Measurements from ENCODE around the gene GRIP2.

Gene GRIP2

DNA sequence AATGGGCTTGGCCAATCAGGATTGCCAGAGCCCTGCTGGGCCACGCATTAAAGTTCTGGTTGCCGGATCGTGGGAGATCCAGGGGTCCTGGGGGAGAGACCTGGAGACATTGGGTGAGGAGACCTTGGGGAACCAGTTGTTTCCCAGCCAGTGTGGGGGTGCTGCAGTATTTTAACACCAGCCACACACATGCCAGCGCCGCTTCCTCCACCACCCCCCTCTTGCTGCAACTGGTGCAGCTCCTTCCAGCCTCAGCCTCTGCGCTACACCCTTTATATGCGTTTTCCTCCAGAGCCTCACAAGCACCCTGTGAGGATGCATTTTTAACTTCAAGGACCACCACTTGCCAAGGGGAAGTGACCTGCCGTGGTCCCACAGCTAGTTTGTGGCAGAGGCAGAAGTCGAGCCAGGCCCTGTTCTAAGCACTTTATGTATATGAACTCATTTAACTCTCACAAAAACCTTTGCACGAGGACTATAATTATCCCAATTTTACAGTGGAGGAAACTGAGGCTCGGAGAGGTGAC is 29.4 kb upstream of the GRIP2 start:
- in situ Hi-C loops (cut with MboI; ENCODE audit: low sequenced_read_pairs) = no loop called here
- Histone ChIP-seq H3K9me3 (no peaks in the 10 kb centered on the region), H3K36me3 (replicated peaks) (no peaks in the 10 kb centered on the region), H3K4me1 (no peaks in the 10 kb centered on the region), H3K4me3 (no peak overlapping the region), H3K27me3 (ENCODE audit: low read depth) (no peaks in the 10 kb centered on the region)
- DNase-seq (ENCODE audit: low spot score in 2 of 2) = no peak

- Histone ChIP-seq H3K36me3 (replicated peaks) (no peaks in the 10 kb centered on the region), H3K27me3 (ENCODE audit: low read depth) (no peaks in the 10 kb centered on the region), H3K4me1 (no peaks in the 10 kb centered on the region), H3K9me3 (no peaks in the 10 kb centered on the region), H3K4me3 (no peak overlapping the region)
- no peak for DNase-seq (ENCODE audit: low spot score in 2 of 2)
- in situ Hi-C loops (cut with MboI; ENCODE audit: low sequenced_read_pairs) = no loop called here
These were observed 28.1 kb upstream of the GRIP2 start for GRCh38 chr3:14568269-14568668.

DNA sequence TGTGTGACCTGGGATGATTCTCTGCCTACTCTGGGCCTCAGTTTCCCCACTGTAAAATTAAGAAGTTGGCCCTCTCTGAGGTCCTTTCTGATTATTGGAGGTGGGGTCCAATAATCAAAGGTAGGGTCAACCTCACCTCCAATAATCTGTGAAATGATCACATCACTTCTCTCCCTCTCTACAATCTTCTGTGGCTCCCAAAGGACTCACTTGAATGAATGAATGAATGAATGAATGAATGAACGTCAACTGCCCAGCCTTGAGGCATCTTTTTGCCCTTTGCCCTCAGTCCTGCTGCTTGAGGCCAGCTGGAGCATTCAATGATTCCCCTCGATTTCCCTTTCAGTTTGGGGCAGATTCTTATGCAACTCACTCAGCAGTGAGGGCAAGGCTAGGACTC is 26.7 kb upstream of the GRIP2 start:
- H3K9me3 ChIP-seq = no peaks in the 10 kb centered on the region
- no peaks in the 10 kb centered on the region for H3K4me1 ChIP-seq
- in situ Hi-C loops (cut with MboI; ENCODE audit: low sequenced_read_pairs) = no loop called here
- no peaks in the 10 kb centered on the region for H3K27me3 ChIP-seq (ENCODE audit: low read depth)
- no peak overlapping the region for H3K4me3 ChIP-seq
- H3K36me3 ChIP-seq (replicated peaks) = no peaks in the 10 kb centered on the region
- no peak for DNase-seq (ENCODE audit: low spot score in 2 of 2)

DNA sequence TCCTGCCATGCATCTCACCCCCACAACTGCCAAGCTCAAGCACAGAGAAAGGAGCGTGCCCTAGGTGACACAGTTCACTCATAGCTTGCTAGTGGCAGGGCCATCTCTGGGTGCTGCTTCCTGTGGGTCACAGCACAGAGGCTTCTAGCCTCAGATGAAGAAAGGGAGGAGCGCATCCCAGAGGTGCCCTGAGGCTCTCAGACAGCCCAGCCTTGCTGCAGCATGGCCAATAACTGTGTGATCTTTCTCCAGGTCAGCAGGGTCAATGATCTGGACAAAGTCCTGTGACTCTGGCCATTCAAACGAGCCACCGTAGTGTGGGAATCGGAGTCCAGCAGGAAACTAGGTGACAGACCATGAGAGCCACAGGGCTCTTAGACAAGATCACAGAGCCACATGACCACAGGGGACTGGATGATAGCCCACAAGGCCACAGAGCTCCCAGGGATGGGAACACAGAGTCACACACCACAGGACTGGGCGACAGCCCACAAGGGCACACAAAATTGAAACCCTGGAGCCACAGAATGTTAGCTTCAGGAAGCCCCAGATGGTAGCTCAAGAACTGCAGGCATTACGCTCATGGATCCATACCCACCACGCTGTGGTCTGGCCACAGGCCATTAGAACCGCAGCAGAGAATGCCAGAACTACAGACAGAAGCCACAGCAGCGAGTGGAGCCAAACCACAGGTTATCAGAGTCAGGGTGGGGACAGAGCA is 25.9 kb upstream of the GRIP2 start:
- no peaks in the 10 kb centered on the region for H3K9me3 ChIP-seq
- in situ Hi-C loops (cut with MboI; ENCODE audit: low sequenced_read_pairs) = no loop called here
- H3K4me1 ChIP-seq = no peaks in the 10 kb centered on the region
- no peaks in the 10 kb centered on the region for H3K27me3 ChIP-seq (ENCODE audit: low read depth)
- DNase-seq (ENCODE audit: low spot score in 2 of 2) = no peak
- no peaks in the 10 kb centered on the region for H3K36me3 ChIP-seq (replicated peaks)
- H3K4me3 ChIP-seq = no peak overlapping the region

DNA sequence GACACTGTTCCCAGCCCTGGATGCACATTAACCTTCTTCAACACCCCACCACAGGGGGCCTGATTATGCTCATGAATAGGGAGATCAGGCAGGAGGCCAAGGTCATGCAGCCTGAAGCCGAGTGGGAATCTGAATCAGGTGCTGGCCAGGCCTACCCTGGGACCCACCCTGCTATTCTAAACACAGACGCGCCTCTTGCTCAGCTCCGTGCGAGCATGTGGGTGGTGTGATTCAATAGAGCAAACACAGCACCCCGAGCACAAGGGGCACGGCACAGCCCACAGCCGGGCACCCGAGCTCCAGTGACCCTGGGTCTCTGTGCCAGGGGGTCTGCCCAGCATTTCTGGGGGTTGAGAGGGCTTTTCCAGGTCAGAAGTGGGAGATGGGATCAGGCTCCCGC is 24.6 kb upstream of the GRIP2 start:
- Histone ChIP-seq H3K36me3 (replicated peaks) (no peaks in the 10 kb centered on the region), H3K4me3 (no peak overlapping the region), H3K4me1 (no peaks in the 10 kb centered on the region), H3K9me3 (no peaks in the 10 kb centered on the region), H3K27me3 (ENCODE audit: low read depth) (no peaks in the 10 kb centered on the region)
- in situ Hi-C loops (cut with MboI; ENCODE audit: low sequenced_read_pairs) = no loop called here
- DNase-seq (ENCODE audit: low spot score in 2 of 2) = no peak

- H3K9me3 ChIP-seq = no peaks in the 10 kb centered on the region
- DNase-seq (ENCODE audit: low spot score in 2 of 2) = no peak
- in situ Hi-C loops (cut with MboI; ENCODE audit: low sequenced_read_pairs) = no loop called here
- H3K4me3 ChIP-seq = no peak overlapping the region
- H3K36me3 ChIP-seq (replicated peaks) = no peaks in the 10 kb centered on the region
- no peaks in the 10 kb centered on the region for H3K4me1 ChIP-seq
- H3K27me3 ChIP-seq (ENCODE audit: low read depth) = no peaks in the 10 kb centered on the region
These were observed 23.9 kb upstream of the GRIP2 start for GRCh38 chr3:14563946-14564539.

GRCh38 chr3:14562121-14562890 is 22.2 kb upstream of the GRIP2 start:
- H3K4me3 ChIP-seq = no peak overlapping the region
- H3K27me3 ChIP-seq (ENCODE audit: low read depth) = no peaks in the 10 kb centered on the region
- H3K36me3 ChIP-seq (replicated peaks) = no peaks in the 10 kb centered on the region
- H3K4me1 ChIP-seq = no peaks in the 10 kb centered on the region
- H3K9me3 ChIP-seq = no peaks in the 10 kb centered on the region
- DNase-seq (ENCODE audit: low spot score in 2 of 2) = no peak
- in situ Hi-C loops (cut with MboI; ENCODE audit: low sequenced_read_pairs) = no loop called here

GRCh38 chr3:14561051-14561960 is 21.2 kb upstream of the GRIP2 start:
- Histone ChIP-seq H3K9me3 (no peaks in the 10 kb centered on the region), H3K27me3 (ENCODE audit: low read depth) (no peaks in the 10 kb centered on the region)

GRCh38 chr3:14560110-14560509 is 20.0 kb upstream of the GRIP2 start:
- no peak for DNase-seq (ENCODE audit: low spot score in 2 of 2)
- H3K36me3 ChIP-seq (replicated peaks) = no peaks in the 10 kb centered on the region
- H3K4me1 ChIP-seq = peaks cover 2% of the 10 kb centered on the region; the same call in 1 of the 2 replicates
- H3K4me3 ChIP-seq = no peak overlapping the region
- no peaks in the 10 kb centered on the region for H3K9me3 ChIP-seq
- in situ Hi-C loops (cut with MboI; ENCODE audit: low sequenced_read_pairs) = no loop called here
- H3K27me3 ChIP-seq (ENCODE audit: low read depth) = no peaks in the 10 kb centered on the region

More at GRCh38 chr3:14561051-14561960, 21.2 kb upstream of the GRIP2 start:
- in situ Hi-C loops (cut with MboI; ENCODE audit: low sequenced_read_pairs) = no loop called here
- no peak for DNase-seq (ENCODE audit: low spot score in 2 of 2)
- no peak overlapping the region for H3K4me3 ChIP-seq
- H3K4me1 ChIP-seq = no peaks in the 10 kb centered on the region
- H3K36me3 ChIP-seq (replicated peaks) = no peaks in the 10 kb centered on the region

DNA sequence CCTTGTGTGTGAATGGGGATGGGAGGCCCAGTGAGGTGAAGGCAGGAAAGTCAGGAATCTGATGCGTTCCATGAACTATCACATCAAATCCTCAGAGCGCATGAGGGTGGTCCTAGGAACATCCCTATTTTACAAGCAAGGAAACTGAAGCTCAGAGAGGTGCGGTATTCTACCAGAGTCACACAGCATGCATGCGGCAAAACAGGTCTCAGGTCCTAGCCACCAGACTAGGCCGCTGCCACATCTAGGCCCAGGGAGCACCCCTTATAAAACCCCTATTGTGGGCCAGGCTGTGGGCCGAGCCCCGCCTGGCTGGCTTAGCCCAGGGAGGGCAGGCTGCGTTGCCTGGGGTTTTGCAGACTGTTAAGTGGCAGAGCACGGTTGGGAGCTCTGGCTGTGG is 17.9 kb upstream of the GRIP2 start:
- peaks cover 2% of the 10 kb centered on the region; the same call in 1 of the 2 replicates for H3K4me1 ChIP-seq
- in situ Hi-C loops (cut with MboI; ENCODE audit: low sequenced_read_pairs) = no loop called here
- no peak for DNase-seq (ENCODE audit: low spot score in 2 of 2)
- H3K27me3 ChIP-seq (ENCODE audit: low read depth) = no peaks in the 10 kb centered on the region
- H3K9me3 ChIP-seq = no peaks in the 10 kb centered on the region
- no peak overlapping the region for H3K4me3 ChIP-seq
- no peaks in the 10 kb centered on the region for H3K36me3 ChIP-seq (replicated peaks)

GRCh38 chr3:14555835-14556234 is 15.7 kb upstream of the GRIP2 start:
- no peaks in the 10 kb centered on the region for H3K9me3 ChIP-seq
- H3K4me3 ChIP-seq = no peak overlapping the region
- no peaks in the 10 kb centered on the region for H3K36me3 ChIP-seq (replicated peaks)
- peak in 1 of 2 experiments; percentile 43 for DNase-seq (ENCODE audit: low spot score in 2 of 2)
- H3K27me3 ChIP-seq (ENCODE audit: low read depth) = no peaks in the 10 kb centered on the region
- H3K4me1 ChIP-seq = peaks cover 2% of the 10 kb centered on the region; the same call in 1 of the 2 replicates
- in situ Hi-C loops (cut with MboI; ENCODE audit: low sequenced_read_pairs) = no loop called here

GRCh38 chr3:14554715-14555114 is 14.6 kb upstream of the GRIP2 start:
- Histone ChIP-seq H3K4me1 (peaks cover 2% of the 10 kb centered on the region; the same call in 1 of the 2 replicates), H3K27me3 (ENCODE audit: low read depth) (no peaks in the 10 kb centered on the region), H3K9me3 (no peaks in the 10 kb centered on the region), H3K36me3 (replicated peaks) (no peaks in the 10 kb centered on the region), H3K4me3 (no peak overlapping the region)
- in situ Hi-C loops (cut with MboI; ENCODE audit: low sequenced_read_pairs) = no loop called here
- DNase-seq (ENCODE audit: low spot score in 2 of 2) = no peak

- no peaks in the 10 kb centered on the region for H3K27me3 ChIP-seq (ENCODE audit: low read depth)
- peaks cover 2% of the 10 kb centered on the region; the same call in 1 of the 2 replicates for H3K4me1 ChIP-seq
- DNase-seq (ENCODE audit: low spot score in 2 of 2) = no peak
- no peaks in the 10 kb centered on the region for H3K9me3 ChIP-seq
- H3K4me3 ChIP-seq = no peak overlapping the region
- no peaks in the 10 kb centered on the region for H3K36me3 ChIP-seq (replicated peaks)
- in situ Hi-C loops (cut with MboI; ENCODE audit: low sequenced_read_pairs) = no loop called here
These were observed 13.7 kb upstream of the GRIP2 start for GRCh38 chr3:14553871-14554270.
